ENCODE measurements around the gene ZNF346. TPM values are rescaled to one million over a fixed set of nuclear protein-coding genes. Genes with fewer than 3 reads are reported as not detected.
"Not testable (repeated sequence)": the region's sequence is repeated elsewhere in the genome, so short reads cannot be mapped to it uniquely, and the experiment has no call there.

Gene ZNF346
- polyA plus RNA-seq, 1 donor, result 16.5 TPM

DNA sequence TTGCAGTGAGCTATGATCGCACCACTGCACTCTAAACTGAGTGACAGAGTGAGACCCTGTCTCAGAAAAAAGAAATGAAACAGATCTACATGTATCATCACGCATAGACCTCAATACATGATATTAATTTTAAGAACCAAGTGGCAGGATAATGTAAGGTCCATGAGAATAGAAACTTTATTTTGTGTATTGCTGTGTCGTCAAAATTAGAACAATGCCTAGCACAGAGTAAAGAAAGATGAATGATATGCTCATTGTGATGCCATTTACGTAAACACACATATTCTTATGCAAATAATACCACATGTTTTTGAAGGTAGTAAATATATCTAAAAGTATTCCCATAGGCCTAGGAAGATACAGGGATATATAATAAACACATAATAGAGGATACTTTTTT lies 12.3 kb upstream of the ZNF346 start:
- DNase-seq, result no peak

DNA sequence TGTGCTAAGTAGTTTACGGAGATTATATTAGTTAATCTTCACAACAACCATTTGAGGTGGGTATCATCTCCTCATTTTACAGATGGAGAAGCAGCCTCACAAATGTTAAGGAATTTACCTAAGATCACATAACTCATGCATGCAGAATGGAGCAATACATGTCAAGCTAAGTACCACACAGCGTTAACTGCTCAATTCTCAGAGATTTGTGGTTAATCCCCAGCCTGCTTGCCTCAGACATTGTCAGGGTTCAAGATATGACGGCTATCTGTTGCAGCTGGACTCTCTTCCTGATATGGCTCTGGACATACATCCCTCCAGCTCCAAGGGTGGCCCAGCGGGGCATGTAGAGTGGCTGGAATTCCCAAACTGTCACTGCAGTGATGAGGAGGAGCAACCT lies 7.3 kb upstream of the ZNF346 start:
- no peak for DNase-seq

DNA sequence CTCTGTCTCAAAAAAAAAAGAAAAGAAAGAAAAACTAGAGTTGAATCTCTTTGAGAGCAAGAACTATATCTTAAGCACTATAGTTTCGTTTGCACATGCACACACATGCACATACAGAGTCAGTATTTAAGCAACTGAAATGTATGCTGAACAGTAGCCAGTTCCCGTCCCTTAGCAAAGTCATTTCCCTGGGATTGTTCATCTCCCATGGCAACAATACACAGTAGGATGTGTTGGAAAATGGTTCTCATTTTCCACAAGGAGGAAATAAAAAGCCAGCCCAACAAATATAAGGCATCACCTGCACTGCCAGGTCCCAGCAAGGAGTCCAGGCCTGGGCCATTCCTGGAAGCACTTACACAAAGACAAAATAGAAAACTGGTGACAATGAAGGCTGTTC lies 4.2 kb upstream of the ZNF346 start:
- no peak for DNase-seq

DNA sequence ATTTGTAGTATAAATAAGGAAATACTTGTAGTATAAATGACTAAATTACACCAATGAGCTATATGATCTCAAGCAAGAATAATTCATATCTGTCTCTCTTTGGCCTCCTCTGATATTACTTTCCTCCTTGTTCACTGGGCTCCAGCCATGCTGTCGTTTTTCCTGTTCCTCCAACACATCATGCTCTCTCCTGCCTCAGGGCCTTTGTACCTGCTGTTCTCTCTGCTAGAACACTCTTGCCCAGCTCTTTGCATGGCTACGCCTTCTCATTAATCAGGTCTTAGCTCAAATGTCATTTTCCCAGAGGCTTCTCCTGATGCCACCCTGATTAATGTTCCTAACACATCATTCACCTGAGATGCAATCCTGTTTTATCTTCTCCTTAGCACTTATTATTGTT lies 2.5 kb upstream of the ZNF346 start:
- no peak for DNase-seq

DNA sequence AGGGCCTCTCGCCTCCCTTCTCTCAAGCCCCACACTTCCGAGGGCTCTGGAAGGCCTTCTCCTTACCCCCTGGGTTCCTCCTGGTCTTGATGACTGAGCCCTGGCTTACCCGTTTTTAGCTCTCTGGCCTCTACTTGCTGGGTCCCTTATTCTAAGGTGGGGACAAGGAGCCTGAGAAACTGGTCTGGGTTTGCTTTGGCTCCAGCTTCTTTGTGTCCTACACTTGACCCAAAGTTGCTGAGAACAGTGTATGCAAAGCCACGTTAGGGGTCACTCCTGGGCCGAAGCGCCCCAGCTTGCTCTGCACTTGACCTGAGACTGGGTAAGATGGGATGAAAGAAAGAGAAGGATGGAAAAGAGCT lies 788 bp downstream of the ZNF346 start:
- DNase-seq, result no peak

DNA sequence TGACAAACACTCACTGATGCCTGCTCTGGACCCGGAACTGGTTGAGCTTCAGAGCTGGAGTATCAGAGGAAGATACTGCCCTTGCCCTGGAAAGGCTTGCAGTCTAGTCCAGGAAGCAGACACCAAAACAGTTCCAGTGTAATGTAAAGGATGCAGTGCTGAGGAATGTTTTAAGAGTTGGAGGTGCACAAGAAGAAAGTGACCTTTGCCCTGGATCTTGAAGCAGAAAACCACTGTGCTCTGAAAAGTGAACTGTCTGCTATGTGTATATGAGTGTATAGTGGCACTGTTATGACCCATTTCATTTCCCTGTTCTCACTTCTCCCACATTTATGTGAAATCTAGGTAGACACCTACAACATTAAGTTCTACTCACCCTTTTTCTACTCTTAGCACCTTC lies 2.1 kb downstream of the ZNF346 start:
- DNase-seq, result no peak

DNA sequence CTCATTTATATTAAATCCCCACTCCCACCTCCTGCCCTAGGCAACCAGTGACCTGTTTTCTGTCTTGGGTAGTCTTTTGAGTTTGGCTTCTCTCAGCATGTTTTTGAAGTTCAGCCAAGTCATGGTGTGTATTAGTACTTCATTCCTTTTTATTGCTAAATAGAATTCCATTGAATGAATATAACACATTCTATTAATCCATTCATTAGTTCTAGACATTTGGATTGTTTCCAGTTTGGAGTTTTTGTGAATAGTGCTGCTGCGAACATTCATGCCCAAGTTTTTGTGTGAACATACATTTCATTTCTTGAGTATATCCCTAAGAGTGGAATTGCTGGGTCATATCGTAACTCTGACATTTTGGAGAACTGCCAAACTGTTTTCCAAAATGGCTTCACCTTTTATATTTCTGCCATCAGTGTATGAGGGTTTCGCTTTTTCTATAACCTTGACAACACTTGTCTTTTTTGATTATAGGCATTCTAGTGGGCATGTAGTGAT lies 2.7 kb downstream of the ZNF346 start:
- DNase-seq, result no peak

DNA sequence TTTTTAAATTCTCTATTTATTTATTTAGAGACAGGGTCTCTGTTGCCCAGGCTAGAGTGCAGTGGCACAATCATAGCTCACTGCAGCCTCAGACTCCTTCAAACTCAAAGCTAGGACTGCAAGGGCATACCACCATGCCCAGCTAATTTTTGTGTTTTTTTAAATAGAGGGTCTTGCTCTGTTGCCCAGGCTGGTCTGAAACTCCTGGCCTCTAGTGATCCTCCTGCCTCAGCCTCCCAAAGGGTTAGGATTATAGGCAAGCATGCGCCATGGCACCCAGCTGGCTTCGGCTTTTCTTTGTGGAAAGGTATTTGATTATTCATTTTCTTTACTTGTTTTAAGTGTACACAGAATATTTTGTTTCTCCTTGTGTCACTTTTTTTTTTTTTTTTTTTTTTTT lies 5.2 kb downstream of the ZNF346 start:
- DNase-seq, result no peak

DNA sequence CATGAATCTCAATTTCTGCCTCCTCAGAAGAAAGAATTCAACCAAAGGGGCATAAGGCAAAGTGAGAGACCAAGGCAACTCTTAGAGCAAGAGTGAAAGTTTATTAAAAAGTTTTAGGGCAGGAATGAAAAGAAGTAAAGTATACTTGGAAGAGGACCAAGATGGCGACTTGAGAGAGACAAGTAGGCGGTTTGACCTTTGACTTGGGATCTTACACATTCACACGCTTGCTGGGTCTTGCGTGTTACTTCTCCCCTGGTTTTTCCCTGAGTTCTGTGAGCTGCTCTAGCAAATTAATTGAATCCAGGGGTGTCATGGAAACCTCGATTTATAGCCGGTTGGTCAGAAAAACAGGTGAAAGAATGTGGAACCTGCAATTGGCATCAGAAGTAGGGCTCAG lies 7.0 kb downstream of the ZNF346 start:
- no peak for DNase-seq

DNA sequence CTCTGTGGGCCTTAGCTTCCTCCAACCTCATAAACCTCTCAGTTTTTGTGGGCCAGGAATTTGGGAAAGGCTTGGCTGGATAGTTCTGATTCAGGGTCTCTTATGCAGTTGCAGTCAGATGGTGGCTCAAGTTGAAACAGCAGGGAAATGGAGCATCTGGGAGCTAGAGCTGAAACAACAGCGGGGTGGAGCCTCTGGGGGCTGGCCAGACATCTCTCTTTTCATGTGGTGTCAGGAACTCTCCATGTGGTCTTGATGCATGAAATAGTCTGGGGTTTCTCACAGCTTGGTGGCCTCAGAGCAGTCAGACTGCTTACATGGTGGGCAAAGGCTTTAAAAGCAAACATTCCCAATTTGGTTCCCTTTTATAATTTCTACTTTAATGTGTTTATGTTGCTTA lies 13.5 kb downstream of the ZNF346 start:
- DNase-seq, result no peak

DNA sequence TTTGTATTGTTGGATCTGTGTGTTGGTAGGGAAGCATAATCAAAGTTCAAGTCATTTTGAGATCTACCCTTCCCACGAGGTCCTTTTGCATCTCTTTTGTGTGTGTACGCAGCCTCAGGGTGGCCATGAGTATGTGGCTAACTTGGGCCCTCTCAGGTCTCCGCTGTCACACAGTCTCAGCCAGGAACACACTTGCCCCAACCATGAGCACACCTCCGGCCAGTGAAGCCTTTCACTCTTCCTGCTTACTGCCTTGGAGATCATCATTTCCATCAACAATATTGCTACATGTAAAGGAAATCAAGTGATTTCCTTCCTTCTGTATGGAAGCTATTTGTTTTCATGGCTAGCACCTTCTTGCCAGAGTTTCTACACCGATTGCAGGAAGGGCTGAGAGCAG lies 13.9 kb downstream of the ZNF346 start:
- DNase-seq, result no peak

DNA sequence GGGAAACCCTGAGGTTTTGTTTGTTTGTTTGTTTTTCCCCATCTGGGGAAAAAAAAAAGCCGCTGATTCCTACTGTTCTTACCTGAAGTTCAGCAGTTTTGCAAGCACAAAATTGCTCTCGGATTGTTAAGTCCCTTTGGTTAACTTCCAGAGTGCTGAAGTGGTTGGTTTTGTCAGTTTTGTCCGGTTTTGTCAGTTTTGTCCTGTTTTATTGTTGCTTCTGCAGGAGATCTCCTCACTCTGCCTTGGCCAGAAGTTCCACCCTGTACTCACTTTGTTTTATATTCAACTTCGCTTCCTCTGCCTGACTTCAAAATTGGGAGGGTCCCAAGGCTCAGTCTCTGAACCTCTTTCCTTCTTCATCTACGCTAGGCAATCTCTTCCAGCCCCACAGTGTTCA lies 14.4 kb downstream of the ZNF346 start:
- no peak for DNase-seq

DNA sequence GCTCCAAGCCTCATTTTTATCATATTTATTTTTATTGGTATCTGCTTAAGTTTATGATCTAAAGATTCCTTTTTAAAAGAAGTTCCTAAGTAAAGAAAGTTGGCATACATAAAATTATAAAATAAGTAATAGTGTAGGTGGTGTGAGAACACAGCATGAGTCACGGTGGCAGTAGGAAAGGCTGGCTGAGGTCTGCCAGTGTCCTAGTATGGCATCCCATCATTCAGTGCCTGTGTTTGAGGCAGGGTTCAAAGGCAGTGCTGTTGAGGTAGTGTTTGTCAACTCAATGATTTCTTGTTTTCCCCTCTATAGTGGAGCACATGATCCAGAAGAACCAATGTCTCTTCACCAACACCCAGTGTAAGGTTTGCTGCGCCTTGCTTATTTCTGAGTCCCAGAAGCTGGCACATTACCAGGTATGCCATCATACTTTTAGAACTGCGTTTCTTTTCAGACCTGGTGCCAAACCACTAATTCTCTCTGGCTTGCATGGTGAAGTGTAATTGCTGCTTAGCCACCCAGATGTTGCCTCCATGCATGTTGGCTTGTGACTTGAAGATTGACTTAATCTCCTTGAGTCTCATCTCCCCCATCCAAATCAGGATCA lies 18.4 kb downstream of the ZNF346 start:
- no peak for DNase-seq

DNA sequence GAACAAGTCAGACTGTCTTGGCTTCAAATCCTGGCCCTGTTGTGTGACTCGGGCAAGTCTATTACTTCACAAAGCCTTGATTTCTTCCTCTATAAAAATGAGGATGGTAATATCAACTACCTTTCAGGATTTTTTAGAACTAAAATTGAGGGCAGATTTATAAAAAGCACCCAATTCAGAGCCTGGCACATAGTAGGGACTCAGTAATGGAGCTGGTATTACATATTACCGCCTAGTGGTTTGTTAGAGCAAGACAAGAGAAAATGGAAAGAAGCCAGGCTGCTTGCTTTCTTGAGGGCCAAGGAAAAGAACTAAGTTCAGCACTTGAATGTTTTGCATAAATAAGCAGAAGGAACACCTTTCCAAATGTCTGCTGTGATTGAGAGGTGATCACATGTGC lies 19.4 kb downstream of the ZNF346 start:
- no peak for DNase-seq

DNA sequence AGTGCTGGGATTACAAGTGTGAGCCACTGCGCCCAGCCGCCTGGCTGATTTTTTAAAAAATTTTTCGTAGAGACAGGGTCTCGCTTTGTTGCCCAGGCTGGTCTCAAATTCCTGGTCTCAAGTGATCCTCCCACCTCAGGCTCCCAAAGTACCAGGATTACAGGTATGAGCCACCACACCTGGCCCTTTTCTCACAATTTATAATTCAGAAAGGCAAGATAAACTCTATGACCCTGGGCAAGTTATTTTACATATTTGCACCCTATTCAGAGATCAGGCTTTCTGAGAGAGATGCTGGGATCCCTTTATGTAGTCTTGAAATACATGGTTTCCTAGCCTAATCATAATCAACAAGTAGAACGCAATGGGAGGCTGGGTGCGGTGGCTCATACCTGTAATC lies 20.6 kb downstream of the ZNF346 start:
- no peak for DNase-seq

DNA sequence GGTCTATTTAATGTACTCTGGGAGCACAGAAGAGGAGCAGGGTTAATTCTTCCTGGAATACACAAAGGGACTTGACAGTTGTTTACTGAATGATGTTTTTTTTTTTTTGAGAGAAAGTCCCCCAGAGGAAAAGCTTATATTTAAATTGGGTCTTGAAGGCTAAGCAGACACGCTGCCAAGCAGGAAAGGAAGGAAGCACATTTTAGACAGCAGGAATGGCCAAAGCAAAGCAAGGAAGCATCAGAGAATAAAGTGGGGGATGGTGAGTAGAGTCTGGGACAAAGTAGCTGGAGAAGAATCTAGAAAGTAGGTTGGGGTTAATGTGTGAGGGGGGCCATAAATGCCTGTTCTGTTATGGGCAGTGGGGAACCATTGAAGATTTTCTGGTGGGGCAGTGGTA lies 21.5 kb downstream of the ZNF346 start:
- no peak for DNase-seq

DNA sequence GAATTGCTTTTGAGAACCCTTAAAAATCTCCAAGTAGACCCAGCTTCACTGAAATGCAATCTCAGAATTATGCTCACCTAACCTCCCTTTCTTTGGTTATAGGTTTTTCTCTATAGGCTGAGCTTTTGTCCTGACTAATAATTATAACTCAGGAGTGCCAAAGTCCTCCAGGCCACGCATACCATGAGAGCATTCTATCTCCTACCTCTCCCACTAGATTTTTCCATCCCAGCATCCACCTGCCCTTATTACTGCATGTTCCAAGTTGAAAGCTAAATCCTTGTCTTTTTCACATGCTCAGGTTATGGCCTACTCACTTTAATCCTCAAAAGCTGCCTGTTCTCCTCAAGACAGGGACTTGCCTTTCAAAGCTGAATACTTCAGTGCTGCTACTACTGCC lies 22.1 kb downstream of the ZNF346 start:
- no peak for DNase-seq

DNA sequence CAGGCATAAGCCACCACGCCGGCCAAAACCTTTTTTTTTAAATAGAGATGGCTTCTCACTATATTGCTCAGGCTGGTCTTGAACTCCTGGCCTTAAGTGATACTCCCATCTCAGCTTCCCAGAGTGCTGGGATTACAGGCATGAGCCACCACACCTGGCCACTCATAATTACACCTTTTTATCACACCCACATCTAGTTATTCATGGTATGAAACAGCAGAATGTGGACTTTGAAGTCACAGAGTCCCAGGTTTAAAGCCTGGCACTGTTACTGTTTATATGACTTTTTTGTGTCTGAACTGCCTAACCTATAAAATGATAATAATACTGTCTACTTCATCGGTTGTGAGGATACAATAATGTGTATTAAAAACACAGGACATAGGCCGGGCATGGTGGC lies 23.1 kb downstream of the ZNF346 start:
- DNase-seq, result no peak

DNA sequence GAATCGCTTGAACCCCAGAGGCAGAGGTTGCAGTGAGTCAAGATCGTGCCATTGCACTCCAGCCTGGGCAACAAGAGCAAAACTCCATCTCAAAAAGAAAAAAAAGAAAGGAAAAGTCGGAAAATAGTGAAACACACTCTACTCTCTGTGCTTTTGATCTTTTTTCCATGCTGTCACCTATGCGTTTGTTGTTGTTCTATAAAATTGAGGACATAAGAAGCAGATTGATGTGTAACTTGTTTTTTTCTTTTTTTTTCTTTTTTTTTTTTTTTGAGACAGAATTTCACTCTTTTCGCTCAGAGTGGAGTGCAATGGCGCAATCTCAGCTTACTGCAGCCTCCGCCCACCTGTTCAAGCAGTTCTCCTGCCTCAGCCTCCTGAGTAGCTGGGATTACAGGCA lies 26.0 kb downstream of the ZNF346 start:
- DNase-seq, result not testable (repeated sequence)

DNA sequence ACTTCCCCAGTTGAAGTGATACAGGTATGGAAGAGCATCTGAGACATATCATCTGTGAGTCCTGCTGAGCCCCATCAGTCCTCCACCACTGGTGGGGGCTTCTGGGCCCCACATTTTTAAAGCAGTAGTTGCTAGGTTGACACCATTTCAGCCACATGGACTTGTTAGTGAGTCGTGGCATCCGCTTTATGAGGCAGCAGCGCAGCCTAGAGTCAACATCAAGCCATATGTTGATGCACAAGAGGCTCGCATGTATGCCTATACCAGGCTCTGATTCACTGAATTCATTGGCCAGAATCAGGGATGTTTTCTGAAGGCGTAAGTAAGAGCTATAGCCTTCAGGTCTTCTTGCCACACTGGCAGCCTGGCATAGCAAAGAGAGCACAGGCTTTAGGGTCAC lies 26.8 kb downstream of the ZNF346 start:
- DNase-seq, result no peak

DNA sequence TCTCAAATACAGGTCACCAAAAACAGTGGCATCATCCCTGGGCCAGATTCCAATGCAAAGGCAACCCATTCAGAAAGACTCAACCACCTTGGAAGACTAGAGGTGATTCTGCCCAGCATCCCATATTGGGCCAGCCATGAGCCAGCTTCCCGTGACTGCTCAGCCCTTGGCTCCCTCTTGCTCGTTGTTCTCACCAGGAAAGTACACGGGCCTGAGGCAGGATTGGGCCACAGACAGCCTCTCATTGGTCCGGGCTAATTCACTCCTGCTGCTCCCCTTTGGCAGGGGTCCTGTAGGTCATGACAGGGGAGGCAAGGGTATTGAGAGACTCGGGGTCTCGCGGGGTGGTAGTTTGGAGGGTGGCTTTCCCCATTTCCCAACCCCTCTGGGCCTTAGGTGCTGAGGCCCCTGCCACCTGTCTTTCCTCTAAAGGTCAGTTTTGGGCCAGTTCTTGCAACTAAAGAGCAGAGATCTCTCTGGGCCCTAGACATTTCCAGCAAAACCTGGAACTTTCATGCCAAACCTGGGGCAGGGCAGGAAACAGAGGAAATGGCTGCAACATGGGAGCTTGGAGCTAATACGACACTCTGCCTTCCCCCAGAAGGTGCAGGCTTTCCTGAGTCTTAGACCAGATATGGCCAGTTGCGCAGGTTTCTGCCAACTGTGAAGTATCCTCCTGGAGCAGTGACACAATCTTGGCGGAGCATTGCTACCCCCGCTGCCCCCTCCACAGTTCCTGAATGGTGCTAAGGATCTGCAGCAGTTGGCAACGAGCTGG lies 42.2 kb downstream of the ZNF346 start:
- DNase-seq, result no peak

DNA sequence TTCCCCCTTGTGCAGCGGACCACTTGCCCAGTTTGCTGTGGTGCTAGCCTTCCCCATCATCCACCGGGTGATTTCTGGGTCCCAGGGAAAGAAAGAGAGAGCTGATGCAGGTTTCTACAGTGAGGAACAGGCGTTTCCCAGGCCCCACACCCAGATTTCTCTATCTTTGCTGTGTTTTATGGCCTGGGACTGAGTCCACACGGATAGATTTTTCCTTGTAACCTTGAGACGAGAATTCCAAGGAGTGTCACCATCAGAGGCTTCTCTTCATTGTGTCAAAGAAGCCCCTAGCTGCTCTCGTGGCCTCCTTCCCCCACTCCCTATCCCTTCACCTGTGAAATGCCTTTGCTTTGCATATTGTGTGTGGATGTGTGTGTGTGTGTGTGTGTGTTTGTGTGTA lies 43.0 kb downstream of the ZNF346 start:
- DNase-seq, result no peak

DNA sequence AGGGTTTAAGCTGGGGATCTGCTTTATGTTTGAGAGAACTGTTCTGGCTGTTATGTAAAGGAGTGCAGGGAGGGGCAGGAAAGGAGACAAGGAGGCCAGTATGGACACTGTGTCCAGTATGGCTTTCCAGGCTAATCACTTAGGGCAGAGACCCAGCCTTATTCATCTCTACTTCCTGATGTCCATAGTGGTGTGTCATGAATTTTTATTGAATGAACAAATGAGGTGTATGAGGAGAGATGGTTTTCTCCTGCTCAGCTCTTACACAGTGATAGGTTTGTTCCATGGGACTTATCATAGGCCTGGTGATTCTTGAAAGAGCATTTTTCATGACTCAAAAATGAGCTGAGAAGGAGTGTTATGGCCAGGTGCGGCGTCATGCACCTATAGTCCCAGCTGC lies 43.7 kb downstream of the ZNF346 start:
- DNase-seq, result no peak

DNA sequence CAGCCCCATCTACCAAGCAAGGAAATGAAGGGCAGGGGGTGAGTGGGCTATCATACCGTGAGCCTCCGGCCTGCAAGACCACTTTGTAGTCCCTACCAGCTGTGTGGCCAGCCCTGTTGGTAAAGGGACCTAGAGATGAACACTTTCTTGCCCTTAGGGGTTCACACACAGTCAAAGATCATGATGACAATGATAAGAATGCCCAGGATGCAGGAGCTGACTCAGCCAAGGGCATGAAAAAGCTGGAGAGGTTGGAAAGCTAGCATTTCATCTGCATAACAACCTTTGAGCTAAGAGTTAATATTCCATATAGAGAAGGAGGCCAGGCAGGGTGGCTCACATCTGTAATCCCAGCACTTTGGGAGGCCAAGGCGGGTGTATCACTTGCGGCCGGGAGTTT lies 45.0 kb downstream of the ZNF346 start:
- no peak for DNase-seq
